Ramos (cell line): ENCODE results near the gene ELN.
"Not testable (repeated sequence)": the region's sequence is repeated elsewhere in the genome, so short reads cannot be mapped to it uniquely, and the experiment has no call there.

Experiments used
- in situ Hi-C: fragments of 300-500 bp; cut with MboI; formaldehyde crosslinking; loops from one replicate; pipeline ENCODE4 v1.14.3; 2022; ENCODE audit warnings: low sequenced_read_pairs; ENCODE audit not compliant: unreplicated experiment

The ELN gene

GRCh38 chr7:73999664-74000435 is 28.1 kb upstream of the ELN start:
- in situ Hi-C loops = no loop called here

DNA sequence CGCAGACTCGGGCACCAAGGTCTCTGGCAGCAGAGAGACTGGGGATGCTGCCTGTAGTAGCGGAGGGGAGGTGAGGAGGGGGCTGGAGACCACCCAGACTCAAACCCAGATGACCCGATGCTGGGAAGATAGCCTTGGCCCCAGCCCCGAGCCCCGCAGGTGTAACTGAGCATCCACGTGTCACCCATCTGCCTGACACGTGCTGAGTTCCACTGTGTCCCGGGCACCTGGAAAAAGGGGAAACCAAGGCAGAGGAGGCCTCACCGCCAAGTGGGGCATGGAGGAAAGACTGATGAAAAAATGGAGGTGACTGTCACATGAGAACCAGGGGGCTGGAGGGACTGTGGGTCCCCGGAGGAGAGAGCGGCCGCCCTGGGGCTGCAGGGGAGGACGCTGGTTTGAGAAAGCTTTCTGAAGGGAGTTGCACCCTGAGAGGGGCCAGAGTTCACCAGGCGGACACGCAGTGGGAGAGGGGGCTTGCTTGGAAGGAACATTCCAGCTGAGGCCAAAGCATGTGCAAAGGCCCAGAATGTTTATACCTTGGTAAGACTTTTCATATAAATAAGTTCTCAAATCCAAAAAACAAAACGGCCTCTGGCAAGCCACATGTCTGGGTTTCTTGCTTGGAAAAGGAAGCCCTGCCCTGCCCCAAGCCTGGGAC is 27.4 kb upstream of the ELN start:
- in situ Hi-C loops = no loop called here

GRCh38 chr7:74001150-74001494 is 26.9 kb upstream of the ELN start:
- in situ Hi-C loops = no loop called here

GRCh38 chr7:74002474-74003017 is 25.4 kb upstream of the ELN start:
- in situ Hi-C loops = no loop called here

GRCh38 chr7:74003621-74004020 is 24.4 kb upstream of the ELN start:
- in situ Hi-C loops = no loop called here

DNA sequence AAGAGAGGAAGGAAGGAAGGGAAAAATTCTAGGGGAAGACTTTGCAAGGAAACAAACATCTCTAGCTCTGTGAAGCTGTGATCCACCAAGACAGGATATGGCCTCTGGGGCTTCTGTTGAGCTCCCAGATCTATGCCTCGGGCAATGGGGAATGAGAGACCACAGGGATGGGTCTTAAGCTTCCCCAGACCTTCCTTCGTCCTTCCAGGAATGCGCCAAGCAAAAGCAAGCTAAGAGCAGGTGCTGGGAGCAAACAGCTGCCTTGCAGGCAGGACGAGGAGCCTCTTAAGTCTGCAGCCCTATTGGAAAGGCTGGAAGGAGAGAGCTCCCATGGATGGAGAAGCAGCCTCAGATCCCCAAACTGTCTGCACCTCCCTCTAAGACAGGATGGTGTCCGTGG is 21.9 kb upstream of the ELN start:
- in situ Hi-C loops = no loop called here

DNA sequence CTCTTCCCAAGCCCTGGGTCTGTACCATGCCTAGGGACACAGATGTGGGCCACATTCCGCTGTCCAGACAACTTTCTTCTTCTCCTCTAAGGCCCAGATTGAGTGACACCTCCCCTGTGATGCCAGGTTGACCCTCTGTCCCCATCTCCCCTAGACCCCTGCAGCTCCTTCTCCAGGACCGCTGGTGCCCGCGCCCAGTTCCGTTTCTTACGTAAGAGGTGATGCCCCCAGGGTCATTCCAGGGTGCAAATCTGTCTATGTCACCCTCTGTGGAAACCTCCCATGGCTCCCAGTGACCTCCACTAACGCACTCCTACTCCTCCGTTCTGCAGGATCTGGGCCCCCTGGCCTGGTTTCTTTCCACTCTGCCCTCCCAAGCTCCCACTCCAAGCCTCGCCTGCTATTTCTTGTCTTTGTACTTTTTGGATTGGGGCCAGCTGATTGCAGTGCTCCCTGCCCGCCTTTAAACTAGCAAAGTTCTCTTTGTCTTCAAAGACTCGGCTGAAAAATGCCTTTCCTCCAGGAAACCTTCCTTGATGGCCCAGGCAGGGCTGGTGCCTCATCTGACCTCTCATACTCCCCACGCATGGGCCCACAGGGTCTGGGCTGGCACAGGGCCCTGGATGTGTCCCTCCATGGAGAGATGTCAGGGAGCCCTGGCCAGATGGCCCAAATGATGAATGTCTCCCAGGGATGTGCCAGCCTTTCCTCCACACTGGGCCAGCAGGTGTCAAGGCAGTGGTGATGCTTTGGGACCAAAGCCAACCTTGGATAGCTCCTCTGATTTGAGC is 21.3 kb upstream of the ELN start:
- in situ Hi-C loops = no loop called here

DNA sequence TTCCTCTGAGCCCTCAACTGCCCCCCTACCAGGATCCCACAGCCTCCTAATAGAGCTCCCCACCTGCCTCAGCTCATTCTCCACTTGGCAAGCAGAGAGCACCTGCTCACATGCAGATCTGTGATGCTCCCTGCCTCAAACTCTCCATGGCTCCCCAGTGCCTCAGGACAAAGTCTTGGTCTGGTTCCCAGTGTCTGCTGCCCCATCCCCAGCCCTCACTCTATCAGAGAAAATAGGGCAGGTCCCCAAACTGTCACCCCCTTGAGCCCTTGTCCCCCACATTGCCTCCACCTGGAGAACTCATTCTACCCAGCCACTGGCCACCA is 20.8 kb upstream of the ELN start:
- in situ Hi-C loops = no loop called here

- in situ Hi-C loops = no loop called here
Measured at GRCh38 chr7:74008687-74009086, 19.3 kb upstream of the ELN start.

DNA sequence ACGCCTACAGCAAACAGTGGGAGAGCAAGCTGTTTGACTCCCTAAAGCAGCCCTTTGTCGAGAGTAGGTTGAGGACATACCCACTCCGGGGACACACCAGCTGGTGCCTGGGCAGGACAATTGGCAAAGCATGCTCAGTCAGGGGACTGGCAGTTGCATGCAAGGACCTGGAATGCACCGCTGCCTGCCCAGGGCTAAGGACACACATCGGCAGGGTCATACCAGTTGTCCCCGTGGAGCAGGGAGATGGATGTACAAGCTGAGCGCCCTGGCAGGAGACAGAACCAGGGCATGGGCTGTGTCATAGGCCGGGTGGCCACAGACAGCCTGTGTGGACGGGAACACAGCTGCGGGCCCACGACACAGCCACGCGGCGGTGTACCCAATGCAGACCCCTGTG is 18.3 kb upstream of the ELN start:
- in situ Hi-C loops = no loop called here

DNA sequence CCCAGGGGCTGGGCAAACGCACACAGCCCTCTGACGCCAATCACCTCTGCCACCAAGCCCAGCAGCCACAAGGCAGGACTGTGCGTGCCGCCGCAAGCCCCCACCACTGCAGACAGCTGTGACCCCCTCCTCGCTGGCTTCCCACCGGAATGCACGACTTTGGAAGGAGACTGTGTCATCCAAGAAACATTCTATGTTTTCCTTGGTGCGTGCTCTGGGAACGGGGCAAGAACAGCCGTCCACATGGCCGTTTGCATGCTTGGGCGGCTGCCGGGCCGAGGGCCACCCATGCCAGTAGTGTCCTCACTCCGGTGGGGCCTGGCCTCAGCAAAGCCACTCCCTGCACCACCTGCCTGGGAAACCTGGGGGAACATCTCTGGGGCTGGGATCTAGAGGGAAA is 17.6 kb upstream of the ELN start:
- in situ Hi-C loops = no loop called here

DNA sequence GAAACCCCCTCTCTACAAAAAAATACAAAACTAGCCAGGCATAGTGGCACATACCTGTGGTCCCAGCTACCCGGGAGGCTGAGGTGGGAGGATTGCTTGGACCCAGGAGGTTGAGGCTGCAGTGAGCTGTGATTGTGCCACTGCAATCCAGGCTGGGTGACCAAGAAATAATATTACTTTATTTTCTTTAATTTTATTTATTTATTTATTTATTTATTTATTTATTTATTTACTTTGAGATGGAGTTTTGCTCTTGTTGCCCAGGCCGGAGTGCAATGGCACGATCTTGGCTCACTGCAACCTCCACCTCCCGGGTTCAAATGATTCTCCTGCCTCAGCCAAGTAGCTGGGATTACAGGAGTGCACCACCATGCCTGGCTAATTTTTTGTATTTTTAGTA is 16.6 kb upstream of the ELN start:
- in situ Hi-C loops = not testable (repeated sequence)

DNA sequence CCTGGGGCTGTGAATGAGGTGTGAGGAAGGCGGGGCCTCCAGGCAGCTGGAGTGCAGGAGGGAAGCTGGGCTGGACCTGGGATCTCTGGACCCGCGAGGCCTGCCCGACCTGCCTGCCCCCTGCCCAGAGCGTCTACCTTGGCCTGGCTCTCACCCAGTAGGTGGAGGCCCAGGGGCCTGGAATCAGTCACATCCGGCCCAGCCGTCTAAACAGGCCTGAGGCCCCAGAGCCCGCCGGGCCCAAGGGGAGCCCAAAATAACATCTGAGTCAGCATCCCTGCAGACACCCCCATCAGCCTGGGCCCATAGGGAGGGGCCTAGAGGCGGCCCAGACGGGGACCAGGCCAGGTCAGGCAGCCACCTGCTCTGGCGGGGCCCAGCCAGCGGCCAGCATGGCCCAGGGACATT is 15.1 kb upstream of the ELN start:
- in situ Hi-C loops = no loop called here

- in situ Hi-C loops = no loop called here
Measured at GRCh38 chr7:74013539-74014272, 14.3 kb upstream of the ELN start.

DNA sequence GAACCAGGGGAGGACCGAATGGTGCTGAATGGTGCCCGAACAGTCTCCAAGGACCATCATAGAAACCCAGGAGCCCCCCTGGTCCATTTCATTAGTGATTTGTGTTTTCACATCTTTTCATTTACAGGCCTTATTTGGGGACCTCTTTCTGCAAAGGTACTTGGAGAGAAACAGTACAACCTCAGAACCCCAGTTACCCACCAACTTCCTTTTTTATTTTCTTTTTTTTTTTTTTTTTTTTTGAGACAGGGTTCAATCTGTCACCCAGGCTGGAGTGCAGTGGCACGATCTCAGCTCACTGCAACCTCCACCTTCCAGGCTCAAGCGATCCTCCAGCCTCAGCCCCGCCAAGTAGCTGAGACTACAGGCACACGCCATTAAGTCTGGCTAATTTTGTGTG is 13.0 kb upstream of the ELN start:
- in situ Hi-C loops = no loop called here

- in situ Hi-C loops = no loop called here
Measured at GRCh38 chr7:74015670-74016069, 12.3 kb upstream of the ELN start.

DNA sequence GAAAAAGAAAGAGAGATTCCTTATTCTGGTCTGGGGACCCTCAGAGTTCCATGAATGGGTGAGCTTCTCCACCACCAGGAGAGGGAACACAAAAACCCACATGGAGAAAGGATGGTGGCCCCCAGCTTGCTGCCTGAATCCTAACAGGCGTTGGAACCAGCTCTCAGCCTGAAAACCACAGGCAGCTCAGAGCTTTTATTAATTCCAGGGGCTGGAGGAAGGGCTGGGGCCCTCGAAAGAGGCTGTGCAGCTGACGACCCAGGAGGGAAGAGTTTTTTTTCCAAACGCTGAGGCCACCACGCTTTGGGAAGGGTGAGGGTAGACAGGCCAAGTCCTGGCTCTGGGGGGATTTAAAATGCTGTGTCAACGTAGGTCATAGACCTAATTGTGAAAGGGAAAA is 10.8 kb upstream of the ELN start:
- in situ Hi-C loops = no loop called here

- in situ Hi-C loops = no loop called here
Measured at GRCh38 chr7:74018246-74018895, 9.6 kb upstream of the ELN start.

- in situ Hi-C loops = no loop called here
Measured at GRCh38 chr7:74019149-74019548, 8.8 kb upstream of the ELN start.

DNA sequence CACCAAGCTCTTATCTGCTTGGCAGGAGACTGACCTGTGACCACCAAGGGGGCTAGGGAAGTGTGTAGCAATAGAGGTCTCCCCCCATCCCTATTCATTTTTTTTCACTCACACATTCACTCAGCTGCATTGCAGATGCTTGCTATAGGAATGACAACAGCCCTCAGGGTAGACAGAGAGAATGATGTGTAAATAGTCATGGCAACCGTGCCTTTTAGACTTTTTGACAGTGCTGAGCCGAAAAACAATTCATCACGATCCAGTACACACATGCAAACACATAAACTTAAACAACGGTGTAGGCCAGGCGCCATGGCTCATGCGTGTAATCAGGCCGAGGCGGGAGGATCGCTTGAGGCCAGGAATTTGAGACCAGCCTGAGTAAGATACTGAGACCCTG is 7.6 kb upstream of the ELN start:
- in situ Hi-C loops = no loop called here
